A549 treated with DMSO at 1 μM for 4 hours (cell line): ENCODE data around the gene ANKRD50. TPM values are rescaled to one million over a fixed set of nuclear protein-coding genes. Genes with fewer than 3 reads are reported as not detected.

Experiments
- total RNA-seq: library from RNA; stranded (reverse); fragments of 200-300 nt; extraction: Qiagen RNA extraction; gene quantifications from 5 replicates; pipeline ENCODE4 v1.2.3, GENCODE V29; 2022; ENCODE audit warnings: low read depth

Gene ANKRD50, protein sequence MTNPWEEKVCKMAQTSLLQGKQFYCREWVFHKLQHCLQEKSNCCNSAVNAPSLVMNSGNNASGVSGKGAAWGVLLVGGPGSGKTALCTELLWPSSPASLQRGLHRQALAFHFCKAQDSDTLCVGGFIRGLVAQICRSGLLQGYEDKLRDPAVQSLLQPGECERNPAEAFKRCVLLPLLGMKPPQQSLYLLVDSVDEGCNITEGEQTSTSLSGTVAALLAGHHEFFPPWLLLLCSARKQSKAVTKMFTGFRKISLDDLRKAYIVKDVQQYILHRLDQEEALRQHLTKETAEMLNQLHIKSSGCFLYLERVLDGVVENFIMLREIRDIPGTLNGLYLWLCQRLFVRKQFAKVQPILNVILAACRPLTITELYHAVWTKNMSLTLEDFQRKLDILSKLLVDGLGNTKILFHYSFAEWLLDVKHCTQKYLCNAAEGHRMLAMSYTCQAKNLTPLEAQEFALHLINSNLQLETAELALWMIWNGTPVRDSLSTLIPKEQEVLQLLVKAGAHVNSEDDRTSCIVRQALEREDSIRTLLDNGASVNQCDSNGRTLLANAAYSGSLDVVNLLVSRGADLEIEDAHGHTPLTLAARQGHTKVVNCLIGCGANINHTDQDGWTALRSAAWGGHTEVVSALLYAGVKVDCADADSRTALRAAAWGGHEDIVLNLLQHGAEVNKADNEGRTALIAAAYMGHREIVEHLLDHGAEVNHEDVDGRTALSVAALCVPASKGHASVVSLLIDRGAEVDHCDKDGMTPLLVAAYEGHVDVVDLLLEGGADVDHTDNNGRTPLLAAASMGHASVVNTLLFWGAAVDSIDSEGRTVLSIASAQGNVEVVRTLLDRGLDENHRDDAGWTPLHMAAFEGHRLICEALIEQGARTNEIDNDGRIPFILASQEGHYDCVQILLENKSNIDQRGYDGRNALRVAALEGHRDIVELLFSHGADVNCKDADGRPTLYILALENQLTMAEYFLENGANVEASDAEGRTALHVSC (N-terminal part only)
- total RNA-seq: 3.8 to 6.1 TPM (median 5.6 TPM) in 5 replicates

DNA sequence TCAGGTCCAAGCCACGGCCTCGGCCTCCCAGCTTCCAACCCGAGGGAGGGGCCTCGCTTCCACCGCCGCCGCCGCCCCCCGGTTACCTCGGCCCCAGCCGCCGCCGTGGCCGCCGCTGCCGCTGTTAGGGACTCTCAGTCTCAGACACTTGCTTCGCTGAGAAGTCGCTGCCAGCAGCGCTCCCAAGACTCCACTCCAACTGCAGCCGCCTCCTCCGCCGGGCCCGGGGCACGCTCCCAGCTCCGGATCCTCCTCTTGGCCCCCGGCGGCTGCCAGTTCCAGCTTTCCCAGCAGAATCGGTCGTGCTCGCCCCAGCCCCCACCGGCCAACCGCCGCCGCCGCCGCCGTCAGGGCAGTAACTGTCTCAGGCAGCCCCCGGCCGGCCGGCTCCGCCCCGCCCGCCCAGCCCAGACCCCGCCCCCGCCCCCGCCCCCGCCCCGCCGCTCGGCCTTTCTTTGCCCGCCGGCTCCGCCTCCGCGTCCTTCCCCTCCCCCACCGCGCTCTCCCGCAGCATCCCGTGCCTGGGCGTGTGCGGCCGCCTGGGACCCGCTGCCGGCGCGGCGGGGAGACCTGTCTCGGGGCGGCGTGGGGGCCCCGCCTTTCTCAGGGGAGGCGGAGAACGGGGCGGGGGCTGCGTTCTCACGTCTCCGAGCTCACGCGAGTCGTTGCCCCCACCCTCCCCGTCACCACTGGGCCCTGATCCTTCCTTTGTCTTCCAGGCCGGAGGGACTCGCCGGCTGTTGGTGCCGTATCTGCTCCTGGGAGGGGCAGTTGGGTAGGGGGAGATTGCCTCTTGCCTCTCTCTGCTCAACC, at the start of gene ANKRD50:
Gene ANKRD50, minus strand, starts transcription at position 361 of the 813 bp plus-strand sequence. CDS start 2,221 bp downstream, outside the sequence.

